HG03175 (cell line): ENCODE results near the gene ZNF503.

Experiments
- ATAC-seq: cut with Tn5 transposase; IDR thresholded peaks from one replicate; pipeline ENCODE4 v1.9.1; 2021; ENCODE audit warnings: mild to moderate bottlenecking, moderate library complexity; ENCODE audit not compliant: unreplicated experiment

The ZNF503 gene

GRCh38 chr10:75431180-75432111 is 29.9 kb upstream of the ZNF503 start, which contains the start of gene LRMDA:
LRMDA (plus strand) TSS chr10:75431624.
- no peak for ATAC-seq

GRCh38 chr10:75430000-75430763 is 28.6 kb upstream of the ZNF503 start:
- no peak for ATAC-seq

GRCh38 chr10:75429159-75429827 is 27.7 kb upstream of the ZNF503 start:
- no peak for ATAC-seq

- ATAC-seq, result no peak
These were observed 27.0 kb upstream of the ZNF503 start for GRCh38 chr10:75428434-75429158.

GRCh38 chr10:75427951-75428350 is 26.4 kb upstream of the ZNF503 start:
- no peak for ATAC-seq

- ATAC-seq, result no peak
These were observed 25.3 kb upstream of the ZNF503 start for GRCh38 chr10:75426880-75427279.

GRCh38 chr10:75425291-75426079 is 23.9 kb upstream of the ZNF503 start:
- ATAC-seq, result no peak

GRCh38 chr10:75424571-75424970 is 23.0 kb upstream of the ZNF503 start:
- no peak for ATAC-seq

- no peak for ATAC-seq
These were observed 21.3 kb upstream of the ZNF503 start for GRCh38 chr10:75422913-75423312.

- ATAC-seq, result no peak
These were observed 17.1 kb upstream of the ZNF503 start for GRCh38 chr10:75418712-75419111.

- ATAC-seq, result no peak
These were observed 16.7 kb upstream of the ZNF503 start for GRCh38 chr10:75418293-75418692.

- ATAC-seq, result no peak
These were observed 16.0 kb upstream of the ZNF503 start for GRCh38 chr10:75417522-75417927.

- ATAC-seq, result no peak
These were observed 13.0 kb upstream of the ZNF503 start for GRCh38 chr10:75414527-75414926.

GRCh38 chr10:75410132-75411005 is 8.8 kb upstream of the ZNF503 start:
- no peak for ATAC-seq

GRCh38 chr10:75408911-75409885 is 7.6 kb upstream of the ZNF503 start:
- peak; percentile 41 for ATAC-seq

GRCh38 chr10:75408509-75408875 is 6.9 kb upstream of the ZNF503 start:
- no peak for ATAC-seq

- ATAC-seq, result no peak
These were observed 6.3 kb upstream of the ZNF503 start for GRCh38 chr10:75407713-75408508.
